HG03103 (cell line): ENCODE data around the gene CD53.

ENCODE experiments used
- ATAC-seq: cut with Tn5 transposase; IDR thresholded peaks from one replicate; pipeline ENCODE4 v1.9.1; 2021; ENCODE audit warnings: low read depth; ENCODE audit not compliant: unreplicated experiment

CD53 gene

DNA sequence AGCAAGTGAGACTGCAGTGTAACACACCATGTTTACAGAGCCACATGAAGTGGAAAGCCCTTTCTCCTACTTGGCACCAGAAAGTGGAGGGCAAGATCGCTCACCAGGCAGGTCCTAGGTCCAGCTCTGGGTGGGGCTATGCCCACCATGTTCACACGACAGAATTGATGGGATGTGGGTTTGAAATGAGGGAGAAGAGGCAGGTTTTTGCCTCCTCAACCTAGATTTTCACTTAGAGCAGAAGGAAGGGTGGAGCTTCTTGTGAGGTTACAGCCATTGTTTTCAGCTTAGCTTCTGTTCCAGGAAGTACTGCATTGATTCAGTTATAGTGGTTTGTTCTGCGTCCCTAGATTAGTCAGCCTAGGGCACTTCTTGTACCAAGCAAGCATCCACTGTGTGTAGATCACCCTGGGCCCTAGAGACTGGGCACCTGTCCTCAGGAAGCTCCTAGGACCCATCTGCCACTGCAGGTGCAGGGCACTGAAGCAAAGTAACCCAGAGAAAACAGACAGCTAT is 2.3 kb downstream of the CD53 start:
- peak; percentile 29 for ATAC-seq

GRCh38 chr1:110876748-110877341 is 3.9 kb downstream of the CD53 start:
- ATAC-seq, result no peak

- ATAC-seq, result no peak
These were observed 4.4 kb downstream of the CD53 start for GRCh38 chr1:110877364-110877763.

DNA sequence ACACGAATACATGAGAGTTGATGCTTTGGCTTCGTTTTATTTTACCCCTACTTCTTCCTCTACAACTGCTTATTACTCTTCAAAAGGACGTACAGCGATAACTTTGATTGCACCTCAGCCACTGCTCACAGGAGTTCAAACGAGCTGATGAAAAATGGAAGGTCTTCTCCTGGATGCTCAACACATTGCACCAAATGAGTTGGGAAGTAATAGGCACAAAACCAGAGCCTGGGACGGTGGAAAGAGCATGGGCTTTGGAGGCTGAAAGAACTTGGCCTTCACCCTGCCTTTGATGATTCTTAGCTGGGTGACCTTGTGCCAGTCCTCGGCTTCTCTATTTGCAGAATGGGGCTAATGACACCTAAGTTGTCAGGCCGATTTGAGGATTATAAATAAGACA is 4.8 kb downstream of the CD53 start:
- no peak for ATAC-seq

- ATAC-seq, result no peak
These were observed 5.6 kb downstream of the CD53 start for GRCh38 chr1:110878591-110878990.

GRCh38 chr1:110878993-110879392 is 6.0 kb downstream of the CD53 start:
- no peak for ATAC-seq

GRCh38 chr1:110879758-110880606 is 7.0 kb downstream of the CD53 start:
- peak; percentile 61 for ATAC-seq

DNA sequence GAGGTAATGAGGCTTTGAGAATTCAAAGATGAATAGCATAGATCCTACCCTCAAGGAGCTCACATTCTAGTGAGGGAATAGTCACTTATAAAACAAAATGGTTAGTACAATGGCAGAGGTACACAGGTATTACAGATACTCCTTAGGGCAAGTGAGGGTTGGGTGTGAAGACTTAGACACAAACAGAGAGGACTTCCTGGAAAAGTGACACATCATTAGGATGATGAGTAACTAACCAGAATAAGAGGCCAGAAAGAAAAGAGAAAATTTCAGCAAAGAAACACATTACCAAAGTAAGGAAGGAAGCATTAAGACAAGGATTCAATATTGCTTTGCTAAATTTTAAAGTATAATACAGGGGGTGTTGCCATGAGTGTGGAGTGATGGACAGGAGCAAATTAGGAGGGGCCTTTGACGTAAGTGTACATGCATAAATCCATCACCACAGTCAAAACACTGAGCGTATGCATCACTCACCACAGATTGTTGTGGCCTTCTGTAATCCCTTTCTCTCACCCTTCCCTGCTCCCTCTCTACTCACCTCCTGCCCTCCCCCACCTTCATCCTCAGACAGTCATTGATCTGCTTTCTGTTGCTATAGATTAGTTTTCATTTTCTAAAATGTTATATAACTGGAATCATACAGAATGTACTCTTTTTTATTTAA is 7.9 kb downstream of the CD53 start:
- ATAC-seq, result no peak

DNA sequence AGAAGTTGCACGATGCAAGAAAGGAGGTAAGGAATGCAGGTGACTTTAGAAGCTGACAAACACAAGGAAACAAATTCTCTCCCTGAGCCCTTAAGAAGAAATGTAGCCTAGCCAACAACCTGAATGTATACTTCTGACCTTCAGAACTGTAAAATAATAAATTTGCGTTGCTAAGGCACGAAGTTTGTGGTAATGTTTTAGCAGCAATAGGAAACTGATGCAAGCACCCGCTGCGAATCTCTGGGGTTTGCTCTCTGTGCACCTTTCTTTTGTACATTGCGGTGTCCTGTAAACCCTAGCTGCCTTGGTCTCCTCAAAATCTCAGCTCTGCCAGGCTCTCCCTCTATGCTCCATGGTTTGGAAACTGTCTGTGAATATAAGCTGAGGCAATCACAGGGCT is 15.1 kb downstream of the CD53 start:
- no peak for ATAC-seq

DNA sequence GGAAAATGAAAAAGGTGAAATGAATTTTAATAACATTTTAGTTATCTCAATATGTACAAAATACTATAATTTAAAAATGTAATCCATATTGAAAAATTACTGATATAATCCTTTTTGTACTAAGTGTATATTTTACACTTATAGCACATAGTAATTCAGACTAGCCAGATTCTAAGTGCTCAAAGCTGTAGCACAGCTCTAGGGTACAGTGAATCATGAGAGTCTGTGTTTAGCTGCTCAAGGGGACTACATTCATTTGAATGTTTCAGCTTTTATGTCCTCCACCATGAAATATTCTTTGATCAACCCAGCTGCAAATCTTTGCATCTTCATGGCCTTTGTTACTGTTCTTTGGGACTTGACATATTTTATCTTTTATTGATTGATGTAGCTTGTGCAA is 15.7 kb downstream of the CD53 start:
- ATAC-seq, result no peak

DNA sequence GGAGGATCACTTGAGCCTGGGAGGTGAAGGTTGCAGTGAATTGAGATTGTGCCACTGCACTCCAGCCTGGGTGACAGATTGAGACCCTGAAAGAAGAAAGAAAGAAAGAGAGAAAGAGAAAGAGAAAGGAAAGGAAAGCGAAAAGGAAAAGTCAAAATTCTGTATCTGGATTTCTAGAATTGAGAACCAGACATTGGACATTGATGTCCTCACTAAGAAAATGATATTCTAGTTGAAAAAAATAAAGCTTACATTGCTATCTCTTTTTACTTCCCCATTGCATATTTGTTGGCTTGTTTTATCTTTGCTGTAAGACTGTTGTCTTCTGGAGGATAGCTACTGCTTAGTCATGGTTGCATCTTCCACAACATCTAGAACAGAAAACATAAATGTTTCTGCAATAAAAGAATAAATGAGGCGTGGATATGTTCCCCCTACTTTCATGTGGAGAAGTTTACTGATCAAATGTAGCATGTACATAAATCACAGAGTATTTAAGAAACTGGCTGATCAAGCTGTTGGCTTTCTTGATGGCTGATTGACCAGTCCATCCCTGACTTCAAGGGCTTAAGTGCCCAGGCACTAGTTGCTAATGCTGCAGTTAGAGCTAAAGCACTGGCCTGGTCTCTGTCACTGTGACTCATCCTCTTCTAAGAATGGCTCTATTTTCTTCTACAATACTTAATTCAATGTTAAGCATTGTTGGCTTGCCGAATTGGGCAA is 17.7 kb downstream of the CD53 start:
- ATAC-seq, result no peak

DNA sequence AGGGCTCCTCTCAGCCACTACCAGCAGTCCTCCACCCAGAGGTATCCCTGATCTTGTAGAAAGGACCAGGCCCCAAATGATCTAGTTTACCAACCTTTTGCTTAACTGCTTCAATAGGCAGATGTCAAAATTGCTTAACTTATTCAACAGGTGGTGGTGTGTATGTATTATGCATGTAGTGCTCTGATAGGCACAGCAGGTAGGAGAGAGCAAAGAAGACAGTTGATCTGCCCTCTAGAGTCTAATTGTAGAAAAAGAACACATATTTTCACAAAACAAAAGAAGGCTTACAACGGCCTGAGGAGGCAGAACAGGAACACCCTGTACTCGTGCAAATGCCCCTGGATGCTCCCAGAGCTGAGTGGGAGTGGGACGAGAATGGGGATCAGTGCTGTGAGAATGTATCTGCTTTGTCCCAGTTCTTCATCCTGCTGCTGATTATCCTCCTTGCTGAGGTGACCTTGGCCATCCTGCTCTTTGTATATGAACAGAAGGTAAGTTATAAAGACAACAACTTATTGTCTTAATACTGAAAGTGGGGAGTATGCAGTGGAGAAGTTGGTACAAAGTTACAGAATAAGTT is 21.1 kb downstream of the CD53 start:
- no peak for ATAC-seq

- ATAC-seq, result no peak
These were observed 23.1 kb downstream of the CD53 start for GRCh38 chr1:110896090-110896489.

GRCh38 chr1:110897681-110898080 is 24.7 kb downstream of the CD53 start:
- ATAC-seq, result no peak

DNA sequence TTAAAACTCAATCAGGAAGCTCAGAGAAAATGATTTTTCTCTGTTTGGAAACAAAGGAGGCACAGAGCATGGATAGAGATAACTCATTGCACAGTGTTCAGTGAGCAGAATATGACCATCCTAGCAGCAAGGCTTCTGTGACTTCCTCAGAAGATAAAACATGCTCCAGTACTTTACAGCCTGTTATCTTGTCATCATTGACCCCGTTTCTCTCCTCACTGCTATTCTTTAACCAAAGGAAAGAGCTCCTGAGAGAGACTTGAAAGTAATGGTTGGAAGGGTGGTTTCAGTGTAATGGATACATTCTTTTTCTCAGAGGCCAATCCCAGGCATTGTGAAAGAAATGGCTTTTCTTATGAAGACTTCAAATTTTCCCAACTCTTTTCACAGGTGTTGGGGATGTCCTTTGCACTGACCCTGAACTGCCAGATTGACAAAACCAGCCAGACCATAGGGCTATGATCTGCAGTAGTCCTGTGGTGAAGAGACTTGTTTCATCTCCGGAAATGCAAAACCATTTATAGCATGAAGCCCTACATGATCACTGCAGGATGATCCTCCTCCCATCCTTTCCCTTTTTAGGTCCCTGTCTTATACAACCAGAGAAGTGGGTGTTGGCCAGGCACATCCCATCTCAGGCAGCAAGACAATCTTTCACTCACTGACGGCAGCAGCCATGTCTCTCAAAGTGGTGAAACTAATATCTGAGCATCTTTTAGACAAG is 25.9 kb downstream of the CD53 start:
- ATAC-seq, result no peak

DNA sequence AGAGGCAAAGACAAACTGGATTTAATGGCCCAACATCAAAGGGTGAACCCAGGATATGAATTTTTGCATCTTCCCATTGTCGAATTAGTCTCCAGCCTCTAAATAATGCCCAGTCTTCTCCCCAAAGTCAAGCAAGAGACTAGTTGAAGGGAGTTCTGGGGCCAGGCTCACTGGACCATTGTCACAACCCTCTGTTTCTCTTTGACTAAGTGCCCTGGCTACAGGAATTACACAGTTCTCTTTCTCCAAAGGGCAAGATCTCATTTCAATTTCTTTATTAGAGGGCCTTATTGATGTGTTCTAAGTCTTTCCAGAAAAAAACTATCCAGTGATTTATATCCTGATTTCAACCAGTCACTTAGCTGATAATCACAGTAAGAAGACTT is 26.5 kb downstream of the CD53 start:
- ATAC-seq, result no peak

DNA sequence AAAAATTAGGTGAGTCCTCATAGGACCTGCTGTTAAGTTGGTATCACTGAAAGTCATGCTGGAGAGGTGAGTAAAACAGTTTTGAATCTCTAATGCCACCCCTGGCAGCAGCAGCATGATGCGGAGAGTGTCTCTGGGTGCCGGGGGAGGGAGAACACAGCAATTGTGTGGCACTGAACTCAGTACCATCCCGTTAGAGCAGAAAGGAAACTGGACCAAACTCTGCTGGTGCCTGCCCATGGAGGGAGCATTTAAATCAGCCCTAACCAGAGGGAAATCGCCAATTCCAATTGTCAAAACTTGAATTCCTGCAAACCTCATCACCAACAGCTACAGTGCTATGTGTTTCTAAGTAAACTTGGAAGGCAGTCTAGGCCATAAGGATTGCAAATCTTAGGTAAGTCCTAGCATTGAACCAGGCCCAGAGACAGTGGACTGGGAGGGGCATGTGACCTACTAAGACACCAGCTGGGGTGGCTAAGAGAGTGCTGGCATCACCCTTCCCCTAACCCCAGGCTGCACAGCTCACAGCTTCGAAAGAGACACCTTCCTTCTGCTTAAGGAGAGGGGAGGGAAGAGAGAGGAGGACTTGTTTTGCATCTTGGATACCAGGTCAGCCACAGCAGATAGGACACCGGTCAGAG is 30.0 kb downstream of the CD53 start:
- ATAC-seq, result no peak

DNA sequence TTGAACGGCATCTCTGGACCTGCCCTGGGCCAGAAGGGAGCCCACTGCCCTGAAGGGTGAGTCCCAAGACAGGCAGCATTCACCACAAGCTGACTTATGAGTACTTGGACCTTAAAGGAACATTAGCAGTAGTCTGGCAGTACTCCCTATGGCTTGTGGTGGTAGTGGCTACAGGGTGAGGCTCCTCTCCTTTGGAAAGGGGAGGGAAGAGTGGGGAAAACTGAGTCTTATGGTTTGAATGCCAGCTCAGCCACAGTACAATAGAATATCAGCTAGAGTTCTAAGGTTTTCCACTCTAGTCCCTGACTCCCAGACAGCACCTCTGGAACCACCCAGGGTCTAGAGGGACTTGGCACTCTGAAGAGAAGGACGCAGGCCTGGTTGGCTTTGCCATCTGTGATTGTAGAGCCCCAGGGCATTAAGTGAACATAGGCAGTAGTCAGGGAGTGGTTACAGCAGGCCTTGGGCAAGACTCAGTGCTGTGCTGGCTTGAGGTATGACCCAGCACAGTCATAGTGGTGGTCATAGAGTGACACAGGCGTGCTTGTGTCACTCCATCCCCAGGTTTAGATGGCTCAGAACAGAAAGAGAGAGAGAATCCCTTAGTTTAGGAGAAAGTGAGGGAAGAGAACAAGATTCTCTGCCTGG is 31.0 kb downstream of the CD53 start:
- no peak for ATAC-seq

- no peak for ATAC-seq
These were observed 39.8 kb downstream of the CD53 start for GRCh38 chr1:110912784-110913183.
